ENCODE data around the gene TADA3. TPM values are rescaled to one million over a fixed set of nuclear protein-coding genes. Genes with fewer than 3 reads are reported as not detected.

TADA3 gene
- 28.5 and 43.7 TPM in 2 replicates for total RNA-seq

GRCh38 chr3:9792405-9793160 lies at the start of gene TADA3, which contains the start of gene ARPC4:
TADA3 (minus strand) TSS chr3:9792473; CDS start chr3:9791466, 1,007 bp downstream.
ARPC4 (plus strand) TSS chr3:9793082; CDS start chr3:9793122, 40 bp downstream.

GRCh38 chr3:9809615-9810432 lies 17.6 kb upstream of the TADA3 start, which contains the start of gene TTLL3:
TTLL3 (plus strand) TSS chr3:9810262; CDS start chr3:9810662, 400 bp downstream.

GRCh38 chr3:9769426-9770275 lies 22.6 kb downstream of the TADA3 start, which contains the start of gene CAMK1:
CAMK1 (minus strand) TSS chr3:9769947; CDS start chr3:9767749, 2,198 bp downstream.

GRCh38 chr3:9749645-9750555 lies 42.4 kb downstream of the TADA3 start, which contains the start of gene OGG1:
OGG1 (plus strand) TSS chr3:9749952; CDS start chr3:9750287, 335 bp downstream.

GRCh38 chr3:9731206-9732079 lies 60.8 kb downstream of the TADA3 start, which contains the start of gene BRPF1:
BRPF1 (plus strand) TSS chr3:9731735; CDS start chr3:9734141, 2,406 bp downstream.

Other genes with a start within 250 kb of the TADA3 start
- 0.06 TPM in 1 of 2 replicates, not detected in the other for gene LHFPL4, start 238.7 kb downstream of the TADA3 start, total RNA-seq
- 45.7 and 66.6 TPM in 2 replicates for gene MTMR14, start 143.0 kb downstream of the TADA3 start, total RNA-seq
- not detected in 2 replicates for gene CPNE9, start 88.6 kb downstream of the TADA3 start, total RNA-seq
- gene BRPF1, start 60.7 kb downstream of the TADA3 start, total RNA-seq = 16.5 and 28.2 TPM in 2 replicates
- 16.7 and 22.6 TPM in 2 replicates for gene OGG1, start 42.5 kb downstream of the TADA3 start, total RNA-seq
- 32.8 and 33.2 TPM in 2 replicates for gene CAMK1, start 22.5 kb downstream of the TADA3 start, total RNA-seq
- gene ARPC4, start 609 bp upstream of the TADA3 start, total RNA-seq = 179 and 237 TPM in 2 replicates
- 7.1 and 19.3 TPM in 2 replicates for gene TTLL3, start 17.8 kb upstream of the TADA3 start, total RNA-seq
- 16.7 and 20.1 TPM in 2 replicates for gene RPUSD3, start 51.5 kb upstream of the TADA3 start, total RNA-seq
- gene CIDEC, start 87.8 kb upstream of the TADA3 start, total RNA-seq = not detected in 2 replicates
- 19.1 and 24.2 TPM in 2 replicates for gene JAGN1, start 98.1 kb upstream of the TADA3 start, total RNA-seq
- gene IL17RE, start 110.4 kb upstream of the TADA3 start, total RNA-seq = 0.19 and 0.49 TPM in 2 replicates
- 11.7 and 16.5 TPM in 2 replicates for gene IL17RC, start 124.6 kb upstream of the TADA3 start, total RNA-seq
- 18.6 and 72.6 TPM in 2 replicates for gene CRELD1, start 141.4 kb upstream of the TADA3 start, total RNA-seq
- 0.49 and 0.63 TPM in 2 replicates for gene PRRT3, start 159.9 kb upstream of the TADA3 start, total RNA-seq
- gene EMC3, start 194.4 kb upstream of the TADA3 start, total RNA-seq = 46.3 and 63.1 TPM in 2 replicates
- gene FANCD2, start 234.0 kb upstream of the TADA3 start, total RNA-seq = 18.9 and 19.7 TPM in 2 replicates

Measured in bladder microvascular endothelial cell (primary cell).